ENCODE measurements around the gene LZTFL1. TPM values are rescaled to one million over a fixed set of nuclear protein-coding genes. Genes with fewer than 3 reads are reported as not detected.

The LZTFL1 gene
- total RNA-seq, 1 donor from 2014 or later, result 26.5 TPM

DNA sequence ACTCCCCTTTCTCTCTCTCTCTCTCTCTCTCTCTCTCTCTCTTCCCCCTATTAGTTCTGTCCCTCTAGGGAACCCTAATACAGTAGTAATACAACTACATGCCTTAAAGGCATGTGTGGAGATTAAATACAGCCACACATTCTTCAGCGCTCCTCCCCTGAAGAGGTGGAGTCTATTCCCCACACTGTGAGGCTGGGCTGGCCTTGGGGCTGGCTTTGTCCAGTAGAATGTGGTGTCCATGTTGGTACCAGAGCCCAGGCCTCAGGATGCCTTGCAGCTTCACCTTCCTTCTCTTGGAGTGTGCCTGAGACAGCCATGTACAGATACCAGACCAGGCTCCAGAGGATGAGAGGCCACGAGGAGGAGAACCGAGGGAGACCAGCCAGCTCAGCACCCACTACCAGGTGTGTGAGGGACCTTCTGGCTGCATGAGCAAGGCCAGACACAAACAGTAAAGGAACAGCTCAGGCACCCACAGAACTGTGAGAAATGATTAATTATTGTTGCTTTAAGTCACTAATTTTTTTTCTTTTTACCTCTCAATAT lies 56.2 kb downstream of the LZTFL1 start:
- no peak for DNase-seq

DNA sequence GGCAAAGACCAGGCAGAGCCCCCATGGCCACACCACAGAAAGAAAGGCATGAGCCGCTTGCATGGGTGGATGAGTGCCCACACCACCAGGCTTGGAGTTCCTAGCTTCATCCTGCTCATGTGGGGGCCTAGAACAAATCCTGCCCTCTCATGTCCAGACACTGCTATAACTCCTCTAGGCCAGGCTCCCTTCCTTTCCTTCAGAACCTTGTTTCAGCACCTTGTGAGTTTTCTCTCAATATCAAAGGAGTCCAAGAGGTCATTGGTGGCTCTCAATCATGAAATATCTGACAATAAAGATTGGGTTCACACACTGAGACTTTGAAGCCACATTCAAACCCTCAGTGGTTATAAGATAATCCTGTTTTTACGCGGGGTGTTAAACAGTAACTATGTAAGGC lies 58.3 kb downstream of the LZTFL1 start:
- DNase-seq, result no peak

DNA sequence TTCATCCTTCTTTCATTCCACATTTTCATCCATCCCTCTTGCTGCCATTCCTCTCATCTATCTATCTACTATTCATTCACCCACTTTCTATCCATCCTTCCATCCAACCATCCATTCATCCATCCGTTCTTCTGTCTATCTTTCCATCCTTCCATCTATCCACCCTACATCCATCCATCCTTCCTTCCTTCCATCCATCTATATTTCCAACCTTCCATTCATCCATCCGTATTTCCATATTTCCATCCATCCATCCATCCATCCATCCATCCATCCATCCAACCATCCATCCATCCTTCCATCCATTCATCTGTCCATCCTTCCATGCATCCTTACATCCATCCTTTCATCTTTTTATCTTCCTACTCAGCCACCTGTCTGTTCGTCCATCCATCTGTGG lies 59.5 kb downstream of the LZTFL1 start:
- no peak for DNase-seq

DNA sequence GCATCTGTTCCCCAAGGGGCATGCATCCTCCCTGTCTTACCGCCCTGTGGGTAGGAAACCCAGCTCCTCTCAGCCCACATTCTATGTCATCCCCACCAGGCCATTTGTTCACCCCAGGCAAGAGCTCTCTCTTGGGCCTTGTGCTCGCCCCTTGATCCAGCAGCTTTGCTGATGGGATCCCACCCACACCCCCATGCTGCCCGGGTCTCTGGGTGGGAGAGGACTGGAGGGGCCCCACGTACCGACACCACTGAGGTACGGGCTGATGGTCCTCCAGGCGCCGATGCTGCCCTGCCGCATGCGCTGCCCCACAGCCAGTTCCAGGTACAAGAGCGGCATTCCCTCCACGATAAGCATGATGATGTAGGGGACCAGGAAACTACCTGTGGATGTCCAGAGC lies 60.1 kb downstream of the LZTFL1 start:
- no peak for DNase-seq

DNA sequence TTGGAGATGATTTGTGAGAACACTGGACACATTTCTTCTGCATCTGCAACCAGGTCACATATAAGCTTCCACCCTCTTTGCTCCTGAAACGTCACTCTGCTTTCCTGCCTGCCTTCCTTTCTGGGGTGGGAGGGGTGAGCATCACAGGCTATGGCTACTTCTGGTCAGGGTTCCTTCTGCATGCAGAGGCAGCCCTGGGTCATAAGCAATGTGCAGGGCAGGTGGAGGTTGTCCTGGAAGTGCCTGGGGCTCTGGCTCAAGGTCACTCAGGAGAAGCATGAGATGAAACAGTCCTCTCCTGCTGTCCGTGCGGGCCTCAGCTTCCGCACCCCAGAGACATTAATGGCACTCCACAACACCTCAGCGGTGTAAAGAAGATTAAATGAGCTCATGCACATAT lies 60.6 kb downstream of the LZTFL1 start:
- no peak for DNase-seq

DNA sequence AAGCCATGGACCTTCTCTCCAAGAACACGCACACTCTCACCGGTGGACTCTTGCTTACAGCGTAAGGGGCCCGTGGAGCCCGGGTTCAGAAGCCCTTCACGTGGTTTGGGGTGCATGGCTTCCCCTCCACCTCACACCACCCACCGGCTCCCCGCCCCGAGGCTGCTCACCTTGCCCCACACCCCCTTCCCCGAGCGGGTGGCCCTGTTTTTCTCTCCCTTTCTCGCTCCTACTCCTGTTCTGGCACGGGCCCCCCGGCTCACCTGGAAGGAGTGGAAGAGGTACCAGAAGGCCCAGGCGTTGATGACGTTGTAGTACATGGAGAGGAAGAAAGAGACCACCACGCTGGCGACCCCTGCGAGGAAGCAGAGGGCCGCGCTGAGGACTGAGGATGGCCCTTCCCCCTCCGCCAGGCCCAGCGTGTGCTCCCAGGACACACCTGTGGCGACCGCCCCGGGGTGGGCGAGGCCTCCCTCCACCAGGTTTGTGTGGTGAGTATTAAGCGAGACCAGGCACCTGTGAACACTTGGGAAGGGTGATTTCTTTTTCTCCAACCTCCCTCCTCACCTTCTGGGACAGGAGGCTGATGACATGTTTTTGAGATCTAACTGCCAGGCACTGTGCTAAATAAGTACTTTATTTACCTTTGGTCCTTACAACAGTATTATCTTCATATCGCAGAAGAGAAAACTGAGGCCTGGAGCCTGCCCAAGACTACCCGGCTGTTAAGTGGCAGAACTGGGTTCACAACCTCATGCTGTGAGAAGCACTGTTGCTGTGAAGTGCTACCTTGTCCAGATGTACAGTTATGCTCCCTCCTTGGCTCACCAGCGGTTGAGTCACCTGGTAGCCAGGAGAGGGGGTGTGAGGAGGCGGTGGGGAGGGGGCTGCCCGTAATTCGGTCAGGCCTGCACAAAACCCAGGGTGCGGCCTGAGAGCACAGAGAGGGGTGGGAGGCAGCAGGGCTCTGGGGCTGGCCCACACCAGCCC lies 61.9 kb downstream of the LZTFL1 start:
- DNase-seq, result no peak

DNA sequence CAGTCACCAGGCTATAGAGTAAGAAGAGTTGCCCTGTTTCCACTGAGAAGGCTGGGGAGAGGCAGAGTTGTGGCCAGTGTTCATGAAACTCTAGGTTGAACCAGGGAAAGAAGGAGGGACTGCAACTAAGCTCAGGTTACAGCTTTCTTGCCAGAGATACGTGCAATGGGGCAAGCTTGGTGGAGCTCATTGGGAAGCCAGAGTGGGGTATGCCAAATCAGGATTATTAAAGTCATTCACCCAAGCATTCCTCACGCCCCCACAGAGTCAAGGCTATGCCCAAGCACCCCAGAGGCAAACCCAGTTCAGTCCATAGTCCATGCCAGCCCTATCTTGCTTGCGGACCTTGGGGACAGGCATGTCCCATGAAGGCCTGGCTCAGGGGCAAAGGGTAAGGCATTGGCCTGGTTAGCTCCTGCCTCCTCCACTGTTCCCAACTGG lies 63.1 kb downstream of the LZTFL1 start:
- DNase-seq, result no peak

DNA sequence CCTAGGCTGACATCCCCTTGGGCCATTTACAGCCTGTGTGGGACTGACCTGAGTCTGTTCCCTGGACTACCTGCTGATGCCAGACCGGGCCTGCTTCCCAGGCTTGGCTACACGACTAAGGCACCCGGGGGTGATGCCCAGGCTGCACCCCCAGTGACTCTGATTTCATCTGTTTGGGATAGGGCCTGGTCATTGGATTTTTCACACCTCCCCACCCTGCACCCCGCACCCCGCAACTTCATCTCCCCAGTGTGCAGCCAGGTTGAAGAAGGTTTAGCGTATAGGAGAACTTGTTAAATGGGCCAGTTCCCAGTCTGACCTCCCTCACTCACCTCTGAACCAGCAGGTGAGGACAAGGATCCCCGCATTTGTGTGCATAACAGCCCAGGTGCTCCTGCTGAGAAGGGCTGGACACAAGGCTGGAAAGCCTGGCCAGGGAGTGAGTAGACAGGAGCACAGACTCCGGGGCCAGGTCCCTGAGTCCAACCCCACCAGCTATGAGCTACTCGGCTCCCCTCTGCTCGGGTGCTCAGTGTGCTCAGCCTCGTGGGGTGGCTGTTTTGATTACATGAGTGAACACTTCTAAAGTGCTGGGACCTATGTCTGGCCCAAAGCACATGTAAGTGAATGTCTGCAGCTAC lies 64.1 kb downstream of the LZTFL1 start:
- DNase-seq, result no peak

DNA sequence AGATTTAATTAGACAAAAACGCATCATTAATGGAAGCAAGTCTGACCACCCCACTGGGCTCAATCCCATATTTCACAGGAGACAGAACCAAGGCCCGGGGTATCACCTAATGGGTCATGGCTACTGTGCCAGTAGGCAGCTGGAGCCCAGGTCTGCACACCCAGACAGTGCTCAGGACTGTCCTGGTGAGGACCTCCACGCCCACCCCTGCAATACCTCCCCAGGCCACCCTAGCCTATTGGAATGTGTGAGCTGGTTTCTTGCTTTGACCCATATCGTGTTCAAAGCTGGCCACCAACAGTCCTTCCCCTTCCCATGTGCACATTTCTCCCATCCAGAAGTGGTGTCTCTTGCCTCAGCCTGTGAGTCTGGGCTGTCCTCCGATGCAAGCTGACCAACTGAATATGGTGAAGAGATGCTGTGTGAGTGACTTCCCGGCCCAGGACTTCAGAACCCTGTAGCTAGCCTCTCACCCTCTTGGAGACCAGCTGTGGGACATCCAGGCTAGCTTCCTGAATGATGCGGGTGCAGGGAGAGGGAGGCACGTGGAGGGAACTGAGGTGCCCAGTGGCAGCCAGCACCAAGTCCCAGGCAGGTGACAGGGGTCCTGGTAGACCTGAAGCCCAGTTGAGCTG lies 64.7 kb downstream of the LZTFL1 start:
- DNase-seq, result no peak

DNA sequence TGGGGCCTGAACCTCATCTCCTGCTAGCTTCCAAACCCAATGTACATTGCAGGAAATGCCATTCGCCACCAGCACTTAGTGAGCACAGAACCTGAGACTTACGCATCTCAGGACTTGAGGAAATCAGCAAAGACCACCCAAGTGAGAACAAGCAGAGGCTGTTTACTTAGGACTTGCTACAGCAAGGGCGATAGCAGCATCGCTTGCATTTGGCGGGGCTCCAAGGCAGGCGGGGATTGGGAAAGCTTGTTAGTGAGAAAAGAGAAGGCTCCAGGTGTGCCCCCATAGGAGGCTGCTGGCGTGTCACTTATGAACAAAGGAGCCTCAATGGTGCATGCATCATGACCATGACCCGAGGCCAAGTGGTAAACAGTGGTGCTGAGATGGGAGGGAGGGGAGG lies 65.3 kb downstream of the LZTFL1 start:
- DNase-seq, result no peak

DNA sequence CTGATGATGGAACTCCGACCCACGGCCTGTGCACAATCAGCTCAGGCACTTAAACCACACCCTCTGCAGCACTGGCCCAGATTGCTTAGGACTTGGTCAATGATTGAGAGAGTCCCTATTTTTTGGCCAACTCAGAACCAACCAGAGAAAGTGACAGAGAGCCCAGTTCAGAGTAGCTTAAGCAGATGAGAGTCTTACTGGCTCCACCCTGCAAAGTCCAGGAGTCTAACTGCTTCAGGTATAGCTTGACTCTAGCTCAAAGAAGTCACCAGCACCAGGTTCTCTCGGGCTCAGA lies 65.7 kb downstream of the LZTFL1 start:
- DNase-seq, result no peak

DNA sequence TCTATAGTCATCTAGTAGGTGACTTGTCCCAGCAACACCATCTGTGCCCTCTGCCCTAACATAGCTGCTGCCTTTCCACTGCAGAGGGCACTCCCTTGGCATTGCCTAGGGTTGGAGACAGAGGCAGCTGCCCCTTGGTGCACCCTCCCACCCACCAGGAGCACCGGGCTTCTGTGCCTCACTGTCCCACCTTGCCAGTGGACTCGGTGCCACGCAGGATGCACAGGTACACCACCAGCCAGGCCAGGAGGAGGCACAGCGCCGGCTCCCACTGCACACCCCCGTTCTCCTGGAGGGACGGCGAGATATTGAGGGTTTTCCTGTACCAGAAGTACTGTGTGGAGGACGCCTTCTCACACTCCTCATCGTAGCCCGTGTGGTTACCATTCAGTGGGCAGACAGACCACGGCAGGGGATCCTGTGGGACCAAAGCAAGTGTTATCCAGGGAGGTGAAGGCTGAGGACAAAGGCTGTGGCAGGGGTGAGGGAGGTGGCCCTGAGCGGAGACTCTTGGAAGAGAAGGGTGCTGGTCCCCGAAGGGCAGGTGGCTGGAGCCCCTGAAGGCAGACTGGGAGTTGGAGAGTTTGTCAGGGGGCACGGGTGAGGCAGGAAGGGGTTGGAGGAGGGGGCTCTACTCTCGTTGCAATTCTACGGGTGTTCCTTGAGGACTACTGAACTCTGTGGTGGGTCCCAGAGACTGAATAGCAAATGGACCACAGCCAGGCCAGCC lies 66.2 kb downstream of the LZTFL1 start:
- DNase-seq, result no peak

DNA sequence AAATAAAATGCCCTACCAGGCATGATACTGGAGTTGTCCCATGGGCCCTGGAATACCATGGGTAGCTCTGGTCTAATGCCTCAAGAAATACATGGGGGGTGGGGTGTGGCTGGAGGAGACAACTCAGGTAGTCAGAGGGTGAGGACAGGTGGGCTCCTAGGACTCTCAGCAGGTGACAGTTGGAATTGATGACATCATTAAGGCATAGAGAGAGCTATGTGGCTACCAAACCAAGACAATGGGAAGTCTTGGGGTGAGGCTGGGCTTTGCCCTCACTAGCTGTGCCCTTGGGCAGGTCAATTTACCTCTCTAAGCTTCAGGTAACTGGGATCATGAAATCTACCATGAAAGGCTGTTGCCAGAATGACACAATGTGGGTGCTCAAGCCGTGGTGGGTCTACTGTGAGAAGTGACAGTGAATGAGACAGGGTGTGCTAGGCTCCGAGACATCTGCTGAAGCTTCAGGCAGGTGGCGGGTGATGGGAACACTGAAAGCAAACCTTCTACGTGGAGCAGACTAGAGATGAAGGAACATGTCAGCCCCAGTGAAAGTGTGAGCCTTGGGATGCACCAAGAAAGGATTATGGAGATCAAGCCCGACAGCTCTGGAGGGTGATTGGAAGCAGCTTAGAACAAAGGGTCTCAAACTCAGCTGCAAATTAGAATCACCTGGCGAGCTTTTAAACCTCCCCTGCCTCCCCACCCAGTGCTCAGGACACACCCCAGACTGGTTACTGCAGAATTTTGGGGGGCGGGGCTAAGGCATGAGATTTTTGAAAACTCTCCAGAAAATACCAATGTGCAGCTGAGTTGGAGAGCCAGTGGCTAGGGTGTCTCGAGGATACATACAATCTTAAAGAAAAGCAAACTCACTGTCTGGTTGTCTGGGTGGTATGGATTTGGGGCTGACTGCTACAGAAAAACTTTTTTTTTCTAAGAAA lies 67.1 kb downstream of the LZTFL1 start:
- DNase-seq, result no peak

DNA sequence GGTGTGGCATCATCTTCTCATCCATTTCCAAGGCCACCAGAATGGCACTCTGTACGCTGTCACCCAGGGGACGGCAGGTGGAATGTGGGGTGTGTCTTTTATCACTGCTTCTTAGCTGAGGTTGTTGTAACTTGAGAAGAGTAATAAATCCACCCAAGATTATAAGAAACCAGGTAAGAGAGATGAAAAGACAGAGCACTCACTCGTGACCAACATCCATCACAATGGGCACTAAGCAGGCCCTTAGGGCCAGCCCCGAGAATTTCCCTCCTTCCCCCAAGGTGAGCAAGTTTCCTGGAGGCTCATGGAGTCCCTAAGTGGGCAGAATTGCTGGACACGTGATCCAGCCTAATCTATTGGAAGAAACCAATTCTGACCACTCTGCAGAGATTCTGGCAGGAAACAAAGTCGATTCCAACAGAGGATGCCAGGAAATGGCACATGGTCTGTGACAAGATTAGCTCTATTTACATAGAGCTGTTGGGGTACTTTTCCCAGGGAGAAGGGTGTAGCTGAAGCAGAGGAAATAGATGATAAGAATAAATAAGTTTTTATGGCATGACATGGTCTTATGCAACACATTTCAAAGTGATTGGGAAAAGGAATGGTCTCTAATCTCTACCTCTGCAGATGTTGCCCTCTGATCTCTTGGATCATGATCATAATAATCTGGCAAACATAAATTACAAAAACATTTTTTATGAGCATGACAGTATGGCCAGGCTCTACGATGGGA lies 68.0 kb downstream of the LZTFL1 start:
- no peak for DNase-seq

Other genes starting within 250 kb of the LZTFL1 start
- 6.7 TPM for gene LIMD1, start 247.4 kb downstream of the LZTFL1 start, total RNA-seq
- 50.7 TPM for gene SACM1L, start 152.7 kb downstream of the LZTFL1 start, total RNA-seq
- 2.7 TPM for gene SLC6A20, start 45.6 kb downstream of the LZTFL1 start, total RNA-seq
- gene CCR9, start 44.4 kb upstream of the LZTFL1 start, total RNA-seq, result 0.16 TPM
- gene CXCR6, start 101.3 kb upstream of the LZTFL1 start, total RNA-seq, result not detected
- gene FYCO1, start 153.7 kb upstream of the LZTFL1 start, total RNA-seq, result 2.5 TPM
- gene XCR1, start 185.4 kb upstream of the LZTFL1 start, total RNA-seq, result not detected